ENCODE results near the gene AUTS2. TPM values are rescaled to one million over a fixed set of nuclear protein-coding genes. Genes with fewer than 3 reads are reported as not detected.

Gene AUTS2
- total RNA-seq, 5 donors from 2014 or later (not counting 1 experiment from before 2014, with no cell fraction given), result 10.6 to 66.2 (median 37.6) TPM

DNA sequence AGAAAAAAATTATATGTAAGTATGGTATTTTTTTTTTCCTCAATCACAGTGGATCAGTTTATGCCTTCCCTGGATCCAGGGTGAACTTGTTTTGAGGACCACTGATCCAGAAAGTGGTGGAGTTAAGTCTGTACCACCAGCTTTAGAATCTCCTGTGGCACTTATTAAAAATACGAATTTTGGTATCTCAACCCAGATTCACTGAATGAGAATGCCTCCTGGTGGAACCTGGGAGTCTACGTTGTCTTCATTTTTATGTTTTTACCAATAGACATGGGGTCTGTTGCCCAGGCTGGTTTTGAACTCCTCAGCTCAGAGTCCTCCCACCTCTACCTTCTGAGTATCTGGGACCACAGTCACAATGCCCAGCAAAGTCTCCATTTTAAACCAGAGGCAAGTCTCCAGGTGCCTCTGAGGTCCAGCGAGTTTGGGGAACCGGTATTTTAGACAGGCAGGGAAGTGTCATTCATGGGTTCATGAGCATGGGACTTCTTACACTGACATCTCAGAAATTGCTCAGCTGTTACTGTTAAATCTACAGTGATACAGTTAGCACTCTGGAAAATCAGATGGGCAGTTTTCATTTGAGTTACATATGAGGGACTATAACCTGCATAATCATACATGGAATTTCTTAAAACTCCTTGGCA is 200.9 kb downstream of the AUTS2 start:
- Mint-ChIP-seq H3K27me3 (no peaks in the 10 kb centered on the region), H3K36me3 (no peaks in the 10 kb centered on the region), H3K4me1 (peaks cover 0 to 2% (median 0%) of the 10 kb centered on the region in 3 donors), H3K27ac (no peak overlapping the region), H3K9me3 (peaks cover 0 to 5% (median 0%) of the 10 kb centered on the region in 3 donors), H3K4me3 (no peak overlapping the region)
- H3K4me1 ChIP-seq (ENCODE audit: control insufficient read depth in 1 of 2, extremely low read depth in 1 of 2, insufficient read depth in 2 of 2, low read length in 2 of 2), result no peaks in the 10 kb centered on the region
- H3K36me3 ChIP-seq (ENCODE audit: control insufficient read depth in 2 of 2, extremely low read depth in 1 of 2, insufficient read depth in 1 of 2, low read length in 1 of 2), result no peaks in the 10 kb centered on the region
- ATAC-seq (replicated peaks in 1 of 4), result no peak
- H3K27ac ChIP-seq (ENCODE audit: low read length), result no peak overlapping the region
- H3K4me3 ChIP-seq (ENCODE audit: control insufficient read depth in 1 of 2, extremely low read depth in 1 of 2, low read length in 1 of 2), result no peak overlapping the region
- no peak for DNase-seq
- no peaks in the 10 kb centered on the region for H3K9me3 ChIP-seq
- WGBS (ENCODE audit: insufficient coverage), result 95% methylated on average over 3 of the region's 4 CpGs
- H3K27me3 ChIP-seq (replicated peaks in 1 of 2; ENCODE audit: control insufficient read depth in 2 of 2, extremely low read depth in 1 of 2, insufficient read depth in 2 of 2, low read length in 1 of 2), result no peaks in the 10 kb centered on the region
- ChIA-PET CTCF (no interaction called here), POLR2A (no interaction called here)

DNA sequence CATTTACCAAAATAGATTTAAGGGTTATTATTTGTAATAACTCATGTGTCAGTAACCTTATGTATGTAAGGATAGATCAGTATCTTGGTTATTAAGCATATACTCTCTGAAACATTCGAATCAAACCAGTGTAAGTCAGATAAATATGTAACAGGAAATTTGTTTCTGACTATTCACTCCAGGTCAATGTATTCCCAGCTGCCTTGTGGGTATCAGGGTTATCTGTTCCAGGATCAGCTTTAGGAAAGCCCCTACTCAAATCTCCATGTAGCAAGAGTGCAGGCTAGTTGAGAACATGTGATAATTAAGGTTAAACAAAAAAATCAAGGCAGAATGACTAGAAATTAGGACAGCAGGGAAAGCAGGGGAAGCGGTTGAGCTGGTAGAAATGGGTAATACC is 201.7 kb downstream of the AUTS2 start:
- H3K4me1 ChIP-seq (ENCODE audit: control insufficient read depth in 1 of 2, extremely low read depth in 1 of 2, insufficient read depth in 2 of 2, low read length in 2 of 2), result no peaks in the 10 kb centered on the region
- Mint-ChIP-seq H3K36me3 (no peaks in the 10 kb centered on the region), H3K27me3 (no peaks in the 10 kb centered on the region), H3K4me1 (peaks cover 0 to 2% (median 0%) of the 10 kb centered on the region in 3 donors), H3K9me3 (peaks cover 0 to 2% (median 0%) of the 10 kb centered on the region in 3 donors), H3K27ac (no peak overlapping the region), H3K4me3 (no peak overlapping the region)
- no peak for DNase-seq
- ChIA-PET CTCF (no interaction called here), POLR2A (no interaction called here)
- ATAC-seq (replicated peaks in 1 of 4), result no peak
- no peaks in the 10 kb centered on the region for H3K27me3 ChIP-seq (replicated peaks in 1 of 2; ENCODE audit: control insufficient read depth in 2 of 2, extremely low read depth in 1 of 2, insufficient read depth in 2 of 2, low read length in 1 of 2)
- H3K36me3 ChIP-seq (ENCODE audit: control insufficient read depth in 2 of 2, extremely low read depth in 1 of 2, insufficient read depth in 1 of 2, low read length in 1 of 2), result no peaks in the 10 kb centered on the region
- H3K4me3 ChIP-seq (ENCODE audit: control insufficient read depth in 1 of 2, extremely low read depth in 1 of 2, low read length in 1 of 2), result no peak overlapping the region
- no peaks in the 10 kb centered on the region for H3K9me3 ChIP-seq
- 67% methylated on average over 1 of the region's 2 CpGs for WGBS (ENCODE audit: insufficient coverage)
- H3K27ac ChIP-seq (ENCODE audit: low read length), result no peak overlapping the region

DNA sequence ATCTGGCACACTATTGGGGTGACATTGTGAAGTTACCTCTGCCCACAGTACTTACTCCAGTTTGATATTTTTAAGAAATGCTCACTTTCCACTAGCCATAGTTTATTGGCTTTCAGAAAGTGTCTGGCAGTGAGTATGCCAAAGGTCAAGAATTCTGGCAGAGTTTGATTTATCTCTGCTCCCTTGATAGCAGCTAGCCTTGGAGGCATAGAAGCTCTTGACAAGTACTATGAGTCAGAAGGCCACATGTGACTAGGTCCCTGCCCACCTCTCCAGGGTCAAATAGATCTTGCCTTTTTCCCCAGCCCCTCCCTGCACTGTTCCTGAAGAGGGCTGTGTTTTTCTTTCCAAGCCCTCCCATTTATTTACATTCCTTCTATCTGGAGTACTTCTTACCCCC is 202.2 kb downstream of the AUTS2 start:
- CTCF ChIA-PET, result no interaction called here
- no peaks in the 10 kb centered on the region for H3K9me3 Mint-ChIP-seq

GRCh38 chr7:69801729-69802682 is 203.7 kb downstream of the AUTS2 start:
- CTCF ChIA-PET, result no interaction called here
- Mint-ChIP-seq H3K4me1 (peaks cover 0 to 2% (median 0%) of the 10 kb centered on the region in 3 donors), H3K36me3 (no peaks in the 10 kb centered on the region), H3K4me3 (no peak overlapping the region), H3K27me3 (no peaks in the 10 kb centered on the region), H3K27ac (no peak overlapping the region), H3K9me3 (no peaks in the 10 kb centered on the region)
- ATAC-seq (replicated peaks in 1 of 4) (no peak), DNase-seq (no peak)
- Histone ChIP-seq H3K9me3 (no peaks in the 10 kb centered on the region), H3K36me3 (ENCODE audit: control insufficient read depth in 2 of 2, extremely low read depth in 1 of 2, insufficient read depth in 1 of 2, low read length in 1 of 2) (no peaks in the 10 kb centered on the region), H3K4me1 (ENCODE audit: control insufficient read depth in 1 of 2, extremely low read depth in 1 of 2, insufficient read depth in 2 of 2, low read length in 2 of 2) (no peaks in the 10 kb centered on the region), H3K27me3 (replicated peaks in 1 of 2; ENCODE audit: control insufficient read depth in 2 of 2, extremely low read depth in 1 of 2, insufficient read depth in 2 of 2, low read length in 1 of 2) (no peaks in the 10 kb centered on the region), H3K4me3 (ENCODE audit: control insufficient read depth in 1 of 2, extremely low read depth in 1 of 2, low read length in 1 of 2) (no peak overlapping the region), H3K27ac (ENCODE audit: low read length) (no peak overlapping the region)
- WGBS (ENCODE audit: insufficient coverage), result 65% methylated on average over 3 of the region's 5 CpGs
- POLR2A ChIA-PET, result no interaction called here

More for the DNA sequence above, 202.2 kb downstream of the AUTS2 start:
- no peaks in the 10 kb centered on the region for H3K36me3 ChIP-seq (ENCODE audit: control insufficient read depth in 2 of 2, extremely low read depth in 1 of 2, insufficient read depth in 1 of 2, low read length in 1 of 2)
- POLR2A ChIA-PET, result no interaction called here
- peaks cover 0 to 2% (median 0%) of the 10 kb centered on the region in 3 donors for H3K4me1 Mint-ChIP-seq
- no peak for DNase-seq
- H3K27ac Mint-ChIP-seq, result no peak overlapping the region
- H3K27me3 Mint-ChIP-seq, result no peaks in the 10 kb centered on the region
- H3K36me3 Mint-ChIP-seq, result no peaks in the 10 kb centered on the region
- H3K4me3 Mint-ChIP-seq, result no peak overlapping the region
- H3K27ac ChIP-seq (ENCODE audit: low read length), result no peak overlapping the region
- H3K4me1 ChIP-seq (ENCODE audit: control insufficient read depth in 1 of 2, extremely low read depth in 1 of 2, insufficient read depth in 2 of 2, low read length in 2 of 2), result no peaks in the 10 kb centered on the region
- no peak for ATAC-seq (replicated peaks in 1 of 4)
- no peaks in the 10 kb centered on the region for H3K27me3 ChIP-seq (replicated peaks in 1 of 2; ENCODE audit: control insufficient read depth in 2 of 2, extremely low read depth in 1 of 2, insufficient read depth in 2 of 2, low read length in 1 of 2)
- H3K9me3 ChIP-seq, result no peaks in the 10 kb centered on the region
- no peak overlapping the region for H3K4me3 ChIP-seq (ENCODE audit: control insufficient read depth in 1 of 2, extremely low read depth in 1 of 2, low read length in 1 of 2)

- ATAC-seq (replicated peaks in 1 of 4), result no peak
- H3K27me3 ChIP-seq (replicated peaks in 1 of 2; ENCODE audit: control insufficient read depth in 2 of 2, extremely low read depth in 1 of 2, insufficient read depth in 2 of 2, low read length in 1 of 2), result no peaks in the 10 kb centered on the region
- peak in 1 of 35 experiments; percentile 9 for DNase-seq
- H3K4me1 ChIP-seq (ENCODE audit: control insufficient read depth in 1 of 2, extremely low read depth in 1 of 2, insufficient read depth in 2 of 2, low read length in 2 of 2), result no peaks in the 10 kb centered on the region
- no peak overlapping the region for H3K27ac ChIP-seq (ENCODE audit: low read length)
- POLR2A ChIA-PET, result no interaction called here
- H3K27ac Mint-ChIP-seq, result no peak overlapping the region
- no peaks in the 10 kb centered on the region for H3K9me3 Mint-ChIP-seq
- H3K36me3 Mint-ChIP-seq, result no peaks in the 10 kb centered on the region
- H3K4me3 ChIP-seq (ENCODE audit: control insufficient read depth in 1 of 2, extremely low read depth in 1 of 2, low read length in 1 of 2), result no peak overlapping the region
- CTCF ChIA-PET, result interaction anchor here in 1 of 2 donors (0.6 kb wide), 1 partner anchor 88 kb away, joined by 3 read pairs; no protein-coding TSS in a partner anchor
- H3K4me3 Mint-ChIP-seq, result no peak overlapping the region
- no peaks in the 10 kb centered on the region for H3K27me3 Mint-ChIP-seq
- H3K36me3 ChIP-seq (ENCODE audit: control insufficient read depth in 2 of 2, extremely low read depth in 1 of 2, insufficient read depth in 1 of 2, low read length in 1 of 2), result no peaks in the 10 kb centered on the region
- WGBS (ENCODE audit: insufficient coverage), result 40% methylated on average over 1 of the region's 5 CpGs
- H3K4me1 Mint-ChIP-seq, result peaks cover 0 to 2% (median 0%) of the 10 kb centered on the region in 3 donors
- no peaks in the 10 kb centered on the region for H3K9me3 ChIP-seq
Observed at GRCh38 chr7:69803699-69804516, 205.6 kb downstream of the AUTS2 start.

DNA sequence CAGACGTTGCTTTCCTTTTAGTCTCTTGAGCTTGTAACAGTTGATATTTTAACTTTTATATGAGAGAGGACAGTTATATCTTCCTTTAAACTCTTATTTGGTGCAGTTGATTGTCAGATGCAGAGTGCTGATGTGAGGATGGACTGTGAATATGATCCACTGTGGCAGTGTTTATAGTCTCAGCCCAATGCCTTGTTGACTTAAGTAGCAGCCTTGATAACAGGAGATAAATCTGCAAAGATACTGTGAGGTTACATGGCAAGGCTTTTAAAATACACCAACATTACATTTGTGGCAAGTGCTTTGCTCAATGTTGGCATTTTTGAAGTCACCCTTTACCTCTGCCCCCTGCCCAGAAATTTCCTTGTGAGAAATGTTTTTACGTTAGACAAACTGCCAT is 206.7 kb downstream of the AUTS2 start:
- H3K36me3 Mint-ChIP-seq, result no peaks in the 10 kb centered on the region
- ChIA-PET CTCF (no interaction called here), POLR2A (no interaction called here)
- DNase-seq (no peak), ATAC-seq (replicated peaks in 1 of 4) (no peak)
- no peak overlapping the region for H3K27ac Mint-ChIP-seq
- Histone ChIP-seq H3K36me3 (ENCODE audit: control insufficient read depth in 2 of 2, extremely low read depth in 1 of 2, insufficient read depth in 1 of 2, low read length in 1 of 2) (no peaks in the 10 kb centered on the region), H3K27me3 (replicated peaks in 1 of 2; ENCODE audit: control insufficient read depth in 2 of 2, extremely low read depth in 1 of 2, insufficient read depth in 2 of 2, low read length in 1 of 2) (no peaks in the 10 kb centered on the region), H3K27ac (ENCODE audit: low read length) (no peak overlapping the region), H3K4me3 (ENCODE audit: control insufficient read depth in 1 of 2, extremely low read depth in 1 of 2, low read length in 1 of 2) (no peak overlapping the region), H3K9me3 (no peaks in the 10 kb centered on the region), H3K4me1 (ENCODE audit: control insufficient read depth in 1 of 2, extremely low read depth in 1 of 2, insufficient read depth in 2 of 2, low read length in 2 of 2) (no peaks in the 10 kb centered on the region)
- H3K4me3 Mint-ChIP-seq, result no peak overlapping the region
- H3K4me1 Mint-ChIP-seq, result peaks cover 0 to 2% (median 0%) of the 10 kb centered on the region in 3 donors
- H3K27me3 Mint-ChIP-seq, result no peaks in the 10 kb centered on the region
- H3K9me3 Mint-ChIP-seq, result no peaks in the 10 kb centered on the region
- WGBS (ENCODE audit: insufficient coverage), result no CpG with 5 or more reads among the region's 2 CpGs

Measured in T-cell (primary cell).